ENCODE measurements around the gene CYRIA.
A peak's percentile ranks its signal among the peaks of the same experiment; 100 is the strongest.

The CYRIA gene

DNA sequence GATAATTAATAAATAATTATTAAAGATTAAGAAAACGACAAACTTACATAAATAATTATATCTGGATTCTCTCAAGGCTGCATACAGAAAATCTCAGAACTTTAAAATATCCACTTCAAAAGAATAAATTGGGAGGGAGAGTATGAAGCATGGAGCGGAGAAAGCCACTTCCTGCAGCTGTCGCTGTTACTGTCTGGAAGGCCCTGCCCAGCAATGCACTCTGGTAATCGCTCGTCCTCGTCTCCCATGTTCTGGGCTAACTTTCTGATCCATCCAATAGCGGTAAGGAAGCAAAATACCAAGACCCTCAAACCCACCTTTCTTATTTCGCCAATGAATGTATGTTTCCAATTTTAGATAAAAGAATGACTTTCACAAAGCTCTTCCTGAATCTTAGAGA lies 26.7 kb downstream of the CYRIA start:
- POLR2A ChIA-PET: no interaction called here
- CTCF ChIA-PET: interaction anchor here (1.0 to 1.7 kb wide), 3 partner anchors 11 to 118 kb away, joined by 3 to 7 read pairs (median 4); no protein-coding TSS in a partner anchor
- TF ChIP-seq CTCF (IDR thresholded peaks at IDR 0.05; ENCODE audit: control extremely low read depth, extremely low read depth, low read depth, missing control alignments): no peak
- no peak for DNase-seq (ENCODE audit: extremely low spot score)

DNA sequence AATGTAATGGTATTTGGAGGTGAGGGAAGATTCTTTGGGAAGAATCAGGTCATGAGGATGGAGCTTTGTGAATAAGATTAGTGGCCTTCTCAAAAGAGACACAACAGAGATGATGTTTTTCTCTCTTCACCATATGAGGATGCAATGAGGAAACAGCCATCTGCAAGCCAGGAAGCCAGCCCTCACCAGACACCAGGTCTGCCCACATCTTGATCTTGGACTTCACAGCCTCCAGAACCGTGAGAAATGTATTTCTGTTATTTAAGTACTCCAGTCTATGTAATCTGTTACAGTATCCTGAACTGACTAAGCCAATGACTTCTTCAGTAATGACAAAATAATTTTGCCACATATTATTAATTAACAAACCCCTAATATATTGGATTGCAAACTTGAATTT lies 28.3 kb downstream of the CYRIA start:
- no peak for DNase-seq (ENCODE audit: extremely low spot score)
- ChIA-PET CTCF (interaction anchor here (1.4 to 2.2 kb wide), 4 partner anchors 16 to 120 kb away, joined by 3 to 9 read pairs (median 8); no protein-coding TSS in a partner anchor), POLR2A (no interaction called here)
- no peak for TF ChIP-seq CTCF (IDR thresholded peaks at IDR 0.05; ENCODE audit: control extremely low read depth, extremely low read depth, low read depth, missing control alignments)

DNA sequence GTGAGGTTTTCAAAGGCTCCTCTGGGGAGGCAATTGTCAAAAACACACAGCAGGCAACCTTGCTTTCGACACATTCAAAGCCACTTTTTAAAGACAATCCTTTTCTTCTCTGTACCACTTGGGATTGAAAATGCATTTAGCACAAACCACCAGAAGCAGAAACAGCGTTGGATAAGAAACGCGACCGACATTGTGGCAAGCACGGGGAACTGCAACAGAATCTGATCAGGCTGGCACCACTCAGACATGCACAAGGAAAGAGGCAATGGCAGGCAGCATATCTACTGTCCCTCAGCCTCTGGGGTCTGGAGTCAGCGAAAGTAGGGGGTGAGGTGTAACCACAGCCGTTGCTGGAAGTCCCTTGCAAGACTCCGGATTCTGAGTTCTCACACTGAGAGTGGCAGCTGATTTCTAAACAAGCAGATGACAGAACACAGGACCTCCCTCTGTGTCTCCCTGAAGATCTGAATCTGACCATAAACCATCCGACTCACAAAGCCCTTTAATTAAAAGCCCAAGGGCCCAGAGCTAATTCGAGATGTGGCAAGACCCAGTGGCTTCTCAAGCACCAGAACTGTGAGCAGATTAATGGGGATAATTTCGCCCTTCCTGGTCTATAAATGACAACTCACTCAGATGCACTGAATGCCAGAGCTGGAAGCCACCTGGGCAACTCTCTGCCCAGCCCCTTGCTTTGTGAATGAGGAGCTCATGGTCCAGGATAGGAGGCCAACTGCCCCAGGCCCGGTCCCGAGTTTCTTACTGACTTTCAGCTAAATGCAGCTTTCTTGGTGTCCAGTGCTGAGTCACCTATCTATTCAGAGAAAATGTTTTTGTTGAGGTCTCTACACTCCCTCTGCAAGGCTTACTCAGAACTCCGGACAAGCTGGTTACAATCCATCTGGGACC lies 29.6 kb downstream of the CYRIA start:
- POLR2A ChIA-PET: no interaction called here
- no peak for TF ChIP-seq CTCF (IDR thresholded peaks at IDR 0.05; ENCODE audit: control extremely low read depth, extremely low read depth, low read depth, missing control alignments)
- CTCF ChIA-PET: interaction anchor here (0.7 to 2.2 kb wide), 6 partner anchors 14 to 121 kb away, joined by 3 to 9 read pairs (median 5); no protein-coding TSS in a partner anchor
- no peak for DNase-seq (ENCODE audit: extremely low spot score)

- no peak for TF ChIP-seq CTCF (IDR thresholded peaks at IDR 0.05; ENCODE audit: control extremely low read depth, extremely low read depth, low read depth, missing control alignments)
- CTCF ChIA-PET: interaction anchor here (0.8 to 2.0 kb wide), 5 partner anchors 10 to 123 kb away, joined by 3 to 9 read pairs (median 3); no protein-coding TSS in a partner anchor
- POLR2A ChIA-PET: no interaction called here
- no peak for DNase-seq (ENCODE audit: extremely low spot score)
Observed at GRCh38 chr2:16633621-16634430, 31.8 kb downstream of the CYRIA start.

DNA sequence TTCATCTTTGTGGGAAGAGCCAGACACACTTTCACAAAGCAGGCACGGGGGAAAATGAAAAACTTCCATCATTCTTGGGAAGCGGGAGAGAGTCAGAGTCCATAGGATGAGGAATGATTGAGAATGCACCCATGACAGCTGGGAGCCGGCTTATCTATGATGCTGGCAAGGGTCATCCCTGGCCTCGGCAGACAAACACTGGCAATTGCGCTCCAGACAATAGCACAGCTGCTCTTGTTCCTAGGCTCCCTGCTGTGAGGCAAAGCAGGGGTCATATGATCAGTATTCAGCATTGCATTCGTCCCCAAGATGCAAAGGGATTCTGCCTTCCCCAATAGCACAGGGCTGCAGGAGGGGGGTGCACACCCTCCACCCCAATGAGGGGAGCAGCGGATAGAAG lies 33.0 kb downstream of the CYRIA start:
- CTCF ChIA-PET: interaction anchor here (1.1 to 2.0 kb wide), 4 partner anchors 15 to 125 kb away, joined by 3 to 8 read pairs (median 4); no protein-coding TSS in a partner anchor
- POLR2A ChIA-PET: no interaction called here
- no peak for DNase-seq (ENCODE audit: extremely low spot score)
- TF ChIP-seq CTCF (IDR thresholded peaks at IDR 0.05; ENCODE audit: control extremely low read depth, extremely low read depth, low read depth, missing control alignments): no peak

DNA sequence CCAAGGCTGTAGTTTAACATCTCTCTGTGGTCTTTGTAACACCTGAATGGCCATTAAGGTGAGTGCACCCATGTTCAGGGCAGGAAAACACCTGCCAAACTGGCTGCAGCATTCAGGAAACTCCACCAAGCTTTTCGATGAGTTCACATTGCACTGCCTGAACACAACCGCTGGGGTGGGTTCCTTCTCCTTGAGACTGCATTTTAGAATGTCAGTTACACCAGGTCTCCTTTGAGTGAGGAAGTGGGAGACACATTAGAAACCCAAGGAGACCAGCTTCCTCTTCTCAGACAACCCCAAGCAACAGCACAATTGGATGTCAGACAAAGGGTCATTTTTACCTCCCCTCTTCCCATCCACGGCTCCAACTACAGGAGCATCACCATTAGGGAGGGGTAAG lies 35.2 kb downstream of the CYRIA start:
- ChIA-PET POLR2A (no interaction called here), CTCF (interaction anchor here (0.6 to 2.0 kb wide), 10 partner anchors 8 to 127 kb away, joined by 3 to 9 read pairs (median 4); no protein-coding TSS in a partner anchor)

More for the DNA sequence above, 35.2 kb downstream of the CYRIA start:
- peak; percentile 20 for TF ChIP-seq CTCF (IDR thresholded peaks at IDR 0.05; ENCODE audit: control extremely low read depth, extremely low read depth, low read depth, missing control alignments)
- no peak for DNase-seq (ENCODE audit: extremely low spot score)

All from GM10248 (cell line).